MCF 10A (cell line): ENCODE data around the gene ADAP1. TPM values are rescaled to one million over a fixed set of nuclear protein-coding genes. Genes with fewer than 3 reads are reported as not detected.

ENCODE experiments used
- BruUV-seq: library from RNA; stranded (reverse); fragments of 400-500 nt; replicated peaks from 2 replicates; lab custom pipeline; 2021; lab: Mats Ljungman, UMichigan
- CTCF ChIA-PET: fragments of 300-600 bp; sonication (Branson Sonifier 250); formaldehyde crosslinking; extraction: SDS; loops from one replicate; lab custom pipeline; 2021; ENCODE audit warnings: antibody characterized with exemption, inconsistent platforms; lab: Yijun Ruan, JAX
- POLR2A ChIA-PET: fragments of 300-600, 350-650 bp; sonication (Branson Sonifier 250); formaldehyde crosslinking; extraction: SDS; loops from one replicate; lab custom pipeline; 2020; ENCODE audit warnings: antibody characterized with exemption, inconsistent platforms; lab: Yijun Ruan, JAX
- DNase-seq: peaks from one replicate; pipeline ENCODE4 v3.0.0-alpha.2; 2018; ENCODE audit not compliant: unreplicated experiment
- H3K27ac Mint-ChIP-seq: one replicate; pipeline ENCODE4 v1.8.0; 2022; ENCODE audit warnings: mild to moderate bottlenecking, low read depth, mixed read lengths; ENCODE audit not compliant: unreplicated experiment
- H3K27me3 Mint-ChIP-seq: one replicate; pipeline ENCODE4 v1.8.0; 2022; ENCODE audit warnings: mixed read lengths; ENCODE audit not compliant: insufficient read depth, unreplicated experiment
- H3K36me3 Mint-ChIP-seq: one replicate; pipeline ENCODE4 v1.8.0; 2022; ENCODE audit warnings: mild to moderate bottlenecking, moderate library complexity, mixed read lengths; ENCODE audit not compliant: insufficient read depth, unreplicated experiment
- H3K4me1 Mint-ChIP-seq: one replicate; pipeline ENCODE4 v1.8.0; 2022; ENCODE audit warnings: mixed read lengths; ENCODE audit not compliant: insufficient read depth, unreplicated experiment
- H3K4me3 Mint-ChIP-seq: one replicate; pipeline ENCODE4 v1.8.0; 2022; ENCODE audit warnings: mild to moderate bottlenecking, moderate library complexity, mixed read lengths; ENCODE audit not compliant: unreplicated experiment
- H3K9me3 Mint-ChIP-seq: one replicate; pipeline ENCODE4 v1.8.0; 2022; ENCODE audit warnings: mixed read lengths; ENCODE audit not compliant: unreplicated experiment
- CTCF ChIP-seq: fragments of 200-600 bp; IDR thresholded peaks from one replicate; pipeline ENCODE4 v1.8.0; 2022; ENCODE audit warnings: antibody characterized with exemption, mild to moderate bottlenecking; ENCODE audit not compliant: unreplicated experiment
- intact Hi-C: fragments of 100-400 bp; cut with micrococcal nuclease; formaldehyde crosslinking; loops from 2 replicates; pipeline ENCODE4 v1.14.1; 2022
- total RNA-seq: library from RNA; stranded (reverse); gene quantifications from 2 replicates; pipeline ENCODE4 v1.2.3, GENCODE V29; 2022

ADAP1 gene
- total RNA-seq, 1 experiment from 2014 or later, result 7.0 TPM

DNA sequence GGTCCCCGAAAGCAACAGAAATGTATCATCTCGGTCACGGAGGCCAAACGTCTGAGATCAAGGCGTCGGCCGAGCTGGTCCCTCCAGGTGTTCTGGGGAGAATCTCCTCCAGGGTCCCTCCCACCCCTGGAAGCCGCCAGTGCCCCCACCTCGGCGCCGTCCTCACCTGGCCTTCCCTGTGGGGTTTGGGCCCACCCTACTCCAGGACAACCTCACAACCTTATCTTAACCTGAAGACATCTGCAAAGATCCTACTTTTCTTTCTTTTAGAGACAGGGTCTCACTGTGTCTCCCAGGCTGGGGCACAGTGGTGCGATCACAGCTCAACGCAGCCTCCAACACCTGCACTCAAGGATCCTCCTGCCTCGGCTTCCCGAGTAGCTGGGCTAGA lies 33.4 kb downstream of the ADAP1 start:
- intact Hi-C loops, result no loop called here
- H3K36me3 Mint-ChIP-seq, result no peaks in the 10 kb centered on the region
- no peak for TF ChIP-seq CTCF
- H3K27me3 Mint-ChIP-seq, result no peaks in the 10 kb centered on the region
- POLR2A ChIA-PET, result no interaction called here
- no peaks in the 10 kb centered on the region for H3K9me3 Mint-ChIP-seq
- no peak overlapping the region for H3K27ac Mint-ChIP-seq
- CTCF ChIA-PET, result interaction anchor here (0.6 to 0.7 kb wide), 4 partner anchors 8 to 1327 kb away, joined by 3 to 5 read pairs (median 4); no protein-coding TSS in a partner anchor
- H3K4me1 Mint-ChIP-seq, result no peaks in the 10 kb centered on the region
- DNase-seq, result no peak
- H3K4me3 Mint-ChIP-seq, result no peak overlapping the region
- BruUV-seq, result no TSS peak

GRCh38 chr7:920351-921070 lies 34.0 kb downstream of the ADAP1 start:
- no TSS peak for BruUV-seq
- no peak for DNase-seq
- Mint-ChIP-seq H3K9me3 (no peaks in the 10 kb centered on the region), H3K4me3 (no peak overlapping the region), H3K27me3 (no peaks in the 10 kb centered on the region), H3K36me3 (no peaks in the 10 kb centered on the region), H3K27ac (no peak overlapping the region), H3K4me1 (no peaks in the 10 kb centered on the region)
- intact Hi-C loops, result no loop called here
- ChIA-PET CTCF (interaction anchor here (0.6 to 0.7 kb wide), 2 partner anchors 264 to 1327 kb away, joined by 3 read pairs; no protein-coding TSS in a partner anchor), POLR2A (no interaction called here)
- TF ChIP-seq CTCF, result no peak

DNA sequence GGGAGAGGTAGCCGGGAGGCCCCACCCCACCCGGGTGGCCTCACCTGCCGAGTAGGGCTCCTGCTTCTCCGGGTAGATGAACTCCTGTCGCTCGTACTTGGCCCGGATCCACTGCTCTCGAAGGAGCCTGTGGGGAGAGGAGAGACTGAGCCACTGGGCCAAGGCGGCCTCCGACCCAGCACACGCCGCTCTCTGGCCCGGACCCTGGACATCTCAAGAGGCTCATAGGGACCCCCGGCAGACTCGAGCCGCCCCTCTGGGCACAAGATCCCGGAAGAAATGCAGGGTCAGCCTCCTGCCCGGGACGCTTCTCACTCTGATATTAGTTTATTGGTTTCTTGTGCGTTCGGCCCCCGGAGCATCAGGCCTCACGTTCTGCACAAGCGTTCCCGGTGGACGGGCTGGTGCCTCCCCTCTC lies 34.5 kb downstream of the ADAP1 start:
- no TSS peak for BruUV-seq
- no peak for DNase-seq
- intact Hi-C loops, result no loop called here
- Mint-ChIP-seq H3K27me3 (no peaks in the 10 kb centered on the region), H3K4me3 (no peak overlapping the region), H3K9me3 (no peaks in the 10 kb centered on the region), H3K27ac (peak overlapping the region; percentile 59), H3K36me3 (no peaks in the 10 kb centered on the region), H3K4me1 (no peaks in the 10 kb centered on the region)
- ChIA-PET POLR2A (no interaction called here), CTCF (no interaction called here)
- no peak for TF ChIP-seq CTCF

- no peak for DNase-seq
- Mint-ChIP-seq H3K4me3 (no peak overlapping the region), H3K9me3 (no peaks in the 10 kb centered on the region), H3K27me3 (no peaks in the 10 kb centered on the region), H3K4me1 (no peaks in the 10 kb centered on the region), H3K27ac (peak overlapping the region; percentile 59), H3K36me3 (no peaks in the 10 kb centered on the region)
- BruUV-seq, result no TSS peak
- ChIA-PET POLR2A (no interaction called here), CTCF (no interaction called here)
- intact Hi-C loops, result no loop called here
- TF ChIP-seq CTCF, result no peak
These were observed 35.4 kb downstream of the ADAP1 start for GRCh38 chr7:919114-919442.
